Placental epithelial cell (primary cell): ENCODE results near the gene RNF31. TPM values are rescaled to one million over a fixed set of nuclear protein-coding genes. Genes with fewer than 3 reads are reported as not detected.

Experiments used
- small RNA-seq: library from RNA; depleted of rRNA; stranded (forward); fragments of <200 nt; gene quantifications from one replicate; pipeline ENCODE3, GENCODE V24; 2012
- total RNA-seq: library from RNA; depleted of rRNA; stranded (reverse); fragments of >200 nt; gene quantifications from 2 replicates; pipeline ENCODE4 v1.2.3, GENCODE V29; 2012

Gene RNF31
- total RNA-seq, result 75.4 and 87.3 TPM in 2 replicates

GRCh38 chr14:24146978-24147760 lies at the start of gene RNF31:
Gene RNF31, plus strand, starts transcription at chr14:24147498. Its CDS starts 201 bp downstream, at chr14:24147699.

GRCh38 chr14:24114532-24115421 lies 32.5 kb upstream of the RNF31 start, which contains the start of the genes DCAF11 and NRL:
Gene DCAF11, plus strand, starts transcription at chr14:24114777. Its CDS starts 818 bp downstream, at chr14:24115595.
Gene NRL, minus strand, starts transcription at chr14:24114949. Its CDS starts 32,101 bp downstream, at chr14:24082848.

GRCh38 chr14:24130380-24130716 lies 16.9 kb upstream of the RNF31 start, which contains the start of gene FITM1:
Gene FITM1, plus strand, starts transcription at chr14:24130659. Its CDS starts 905 bp downstream, at chr14:24131564.

DNA sequence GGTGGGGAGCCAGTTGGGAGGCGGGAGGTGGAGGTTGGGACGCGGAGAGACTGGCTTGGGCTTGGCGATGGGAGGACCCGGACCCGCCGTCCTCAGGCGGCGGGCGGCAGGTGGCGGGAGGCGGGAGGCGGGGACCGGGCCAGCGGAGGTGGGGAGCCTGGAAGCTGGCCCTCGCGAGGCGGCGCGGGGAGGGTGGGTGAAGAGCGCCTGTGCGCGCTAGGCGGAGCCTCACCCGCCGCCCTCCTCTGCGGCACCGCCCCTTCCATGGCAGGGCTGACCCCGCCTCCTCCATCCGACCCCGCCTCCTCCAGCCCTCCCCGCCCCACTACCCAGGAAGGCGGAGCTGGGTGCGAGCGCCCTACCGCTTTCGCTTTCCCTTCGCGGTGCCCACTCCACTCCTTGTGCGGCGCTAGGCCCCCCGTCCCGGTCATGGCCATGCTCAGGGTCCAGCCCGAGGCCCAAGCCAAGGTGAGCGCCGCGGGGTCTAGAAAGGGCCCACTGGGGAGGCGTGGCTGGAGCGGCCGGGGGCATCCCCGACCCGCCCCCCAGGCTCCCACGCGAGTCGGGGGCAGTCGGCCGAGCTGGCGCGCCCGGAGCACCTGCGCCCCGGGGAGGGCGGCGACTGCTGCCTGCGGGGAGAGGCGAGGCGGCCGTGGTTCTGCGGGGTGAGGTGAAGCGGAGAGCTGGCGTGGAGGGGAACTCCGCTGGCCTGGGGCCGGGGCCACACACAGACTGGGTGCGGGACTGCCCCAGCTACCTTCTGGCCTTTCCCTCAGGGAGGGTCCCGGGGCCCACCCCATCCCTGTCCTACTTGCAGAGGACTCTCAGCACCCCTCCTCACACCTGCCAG lies 11.2 kb upstream of the RNF31 start, which contains the start of gene PSME1:
PSME1 (plus strand) TSS at position 361 of the 850 bp plus-strand sequence; CDS start at position 430, 69 bp downstream.

DNA sequence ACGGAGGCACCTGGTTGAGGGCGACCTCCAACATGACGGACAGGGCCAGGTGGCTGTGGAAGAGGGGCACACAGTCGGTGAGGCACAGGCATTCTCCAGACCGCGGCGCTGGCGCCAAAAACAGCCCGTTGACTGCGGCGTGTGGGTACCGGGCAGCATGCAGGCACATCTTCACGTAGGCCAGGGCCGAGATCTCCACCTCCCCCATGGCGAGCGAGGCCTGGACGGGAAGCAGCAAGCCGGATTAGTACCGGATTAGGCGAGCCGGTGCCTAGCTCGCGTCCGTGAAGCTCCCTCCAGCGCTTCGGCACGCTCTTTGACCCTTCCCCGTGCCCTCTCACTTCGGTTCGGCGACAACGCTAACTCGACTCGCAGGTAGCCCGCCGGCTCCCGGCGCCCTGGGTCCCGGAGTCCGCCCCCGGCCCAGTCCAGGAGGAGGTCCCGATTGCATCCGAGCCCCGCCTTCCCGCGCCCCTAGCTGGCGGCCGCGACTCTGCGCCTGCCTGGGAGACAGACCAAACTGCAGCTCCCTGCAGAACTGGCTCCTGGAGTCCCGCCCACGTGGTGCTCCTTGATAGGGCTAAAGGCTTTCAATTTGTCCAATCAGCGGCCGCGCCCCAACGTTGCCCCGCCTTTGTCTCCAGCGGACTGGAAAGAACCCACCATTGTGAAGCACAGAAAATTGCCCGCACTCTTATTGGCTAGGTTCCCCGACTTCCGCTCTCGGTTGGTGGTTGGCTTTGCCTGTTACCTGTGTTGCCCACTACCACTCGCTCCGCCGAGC lies 6.0 kb upstream of the RNF31 start, which contains the start of gene EMC9:
EMC9 (minus strand) TSS at position 495 of the 784 bp plus-strand sequence; CDS start at position 208, 287 bp downstream.

DNA sequence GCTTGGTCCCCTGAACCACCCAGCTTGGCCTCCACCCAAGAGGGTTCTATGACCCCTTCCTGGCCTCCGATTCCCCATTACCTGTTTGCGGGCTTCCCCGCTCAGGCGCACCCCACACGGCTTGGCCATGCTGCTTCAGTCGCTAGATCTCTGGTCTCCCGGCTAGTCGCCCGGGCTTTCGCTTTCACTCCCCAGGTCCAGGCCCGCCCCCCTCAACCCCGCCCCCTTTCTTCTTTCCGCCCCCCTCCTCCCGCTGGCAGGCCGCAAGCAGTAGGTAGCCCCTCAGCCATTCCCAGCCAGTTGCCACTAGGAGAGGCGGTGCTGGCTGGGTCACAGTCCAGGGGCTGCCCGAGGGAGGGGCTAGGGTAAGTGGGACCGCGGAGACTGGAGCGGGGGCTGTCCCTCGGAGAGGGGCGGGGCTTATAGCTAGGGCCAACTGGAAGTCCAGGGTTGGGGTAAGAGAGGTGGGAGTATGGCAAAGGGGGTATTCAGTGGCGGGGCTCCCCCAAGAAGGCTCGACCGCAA lies 783 bp upstream of the RNF31 start, which contains the start of gene PSME2:
PSME2 (minus strand) TSS at position 158 of the 525 bp plus-strand sequence; CDS start at position 129, 29 bp downstream.

DNA sequence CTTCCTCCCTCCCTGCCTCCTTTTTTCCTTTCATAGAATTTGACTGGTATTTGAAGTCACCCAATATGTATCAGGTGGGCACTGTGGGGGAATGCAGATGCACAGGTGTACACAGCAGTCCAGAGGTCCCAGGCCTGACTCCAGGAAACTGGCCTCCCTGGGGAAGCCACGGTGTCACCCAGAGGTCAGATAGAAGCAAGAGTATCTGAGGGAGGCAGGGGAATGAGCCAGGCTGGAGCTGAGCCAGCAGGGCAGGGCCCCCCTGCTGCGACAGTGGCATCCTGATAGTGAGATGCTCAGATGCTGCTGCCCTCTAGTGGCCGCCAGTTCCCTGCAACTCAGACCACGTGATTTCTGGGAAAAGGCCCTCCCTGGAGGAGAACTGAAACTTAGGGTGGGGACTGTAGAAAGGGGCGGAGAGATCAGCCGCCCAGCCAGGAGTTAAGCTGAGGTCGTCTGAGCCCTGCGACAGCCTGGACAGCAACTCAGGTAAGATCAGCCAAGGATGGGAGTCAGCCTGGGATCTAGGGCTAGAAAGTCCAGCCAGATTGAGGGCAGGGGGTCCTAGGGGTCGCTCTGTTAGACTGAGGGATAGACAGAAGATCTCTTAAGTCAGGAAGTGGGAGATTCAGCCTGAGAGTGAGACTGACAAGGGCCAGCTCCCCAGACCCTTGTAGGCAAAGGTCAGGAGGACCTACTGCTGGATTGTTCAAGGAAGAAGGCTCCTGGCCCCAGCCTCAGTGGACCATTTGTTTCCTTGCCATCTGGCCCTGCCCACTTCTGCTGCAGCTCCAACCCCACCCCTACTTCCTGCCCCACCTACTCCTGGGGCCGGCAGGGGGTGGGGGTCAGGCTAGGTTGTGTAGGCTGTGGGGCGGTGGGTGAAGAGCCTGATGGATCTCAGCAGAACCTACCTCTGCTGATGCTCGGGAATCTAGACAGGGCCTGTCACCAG lies 13.8 kb downstream of the RNF31 start, which contains the start of gene IRF9:
IRF9 (plus strand) TSS at position 416 of the 955 bp plus-strand sequence. CDS start 880 bp downstream, outside the sequence.

DNA sequence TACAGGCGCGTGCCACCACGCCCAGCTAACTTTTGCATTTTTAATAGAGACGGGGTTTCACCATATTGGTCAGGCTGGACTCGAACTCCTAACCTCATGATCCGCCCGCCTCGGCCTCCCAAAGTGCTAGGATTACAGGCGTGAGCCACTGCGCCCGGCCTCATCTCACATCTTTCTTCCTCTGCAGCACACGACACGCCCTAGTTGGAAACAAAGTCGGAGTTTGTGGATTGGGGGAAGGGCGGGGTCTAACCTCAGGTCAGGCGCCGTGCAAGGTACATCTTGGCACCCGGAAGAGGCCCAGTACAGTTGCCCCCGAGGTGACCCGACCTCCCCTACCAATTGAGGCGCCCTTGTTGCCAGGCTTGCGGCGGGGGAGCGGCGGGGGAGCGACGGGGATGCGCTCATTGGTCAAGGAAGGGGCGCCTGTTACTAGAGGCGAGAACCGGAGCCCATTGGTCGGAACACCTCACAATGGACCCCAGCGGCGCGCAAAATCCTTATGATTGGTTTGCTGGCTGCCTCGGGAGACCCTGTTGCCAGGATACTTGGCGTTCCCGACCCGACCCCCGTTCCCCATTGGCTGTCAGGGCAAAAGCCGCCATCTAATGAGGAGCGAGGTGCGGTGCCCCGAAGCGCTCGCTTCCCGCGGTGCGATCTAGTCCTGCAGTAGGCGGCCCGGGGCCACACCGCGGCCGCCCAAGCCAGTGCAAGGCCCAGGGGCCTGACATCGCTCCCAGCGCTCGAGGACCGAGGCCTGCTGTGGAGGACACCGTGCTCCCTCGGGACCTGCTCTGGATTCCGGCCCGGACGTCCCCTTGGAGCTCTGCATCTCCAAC lies 24.3 kb downstream of the RNF31 start, which contains the start of gene REC8:
REC8 (plus strand) TSS at position 659 of the 839 bp plus-strand sequence. CDS start 473 bp downstream, outside the sequence.

DNA sequence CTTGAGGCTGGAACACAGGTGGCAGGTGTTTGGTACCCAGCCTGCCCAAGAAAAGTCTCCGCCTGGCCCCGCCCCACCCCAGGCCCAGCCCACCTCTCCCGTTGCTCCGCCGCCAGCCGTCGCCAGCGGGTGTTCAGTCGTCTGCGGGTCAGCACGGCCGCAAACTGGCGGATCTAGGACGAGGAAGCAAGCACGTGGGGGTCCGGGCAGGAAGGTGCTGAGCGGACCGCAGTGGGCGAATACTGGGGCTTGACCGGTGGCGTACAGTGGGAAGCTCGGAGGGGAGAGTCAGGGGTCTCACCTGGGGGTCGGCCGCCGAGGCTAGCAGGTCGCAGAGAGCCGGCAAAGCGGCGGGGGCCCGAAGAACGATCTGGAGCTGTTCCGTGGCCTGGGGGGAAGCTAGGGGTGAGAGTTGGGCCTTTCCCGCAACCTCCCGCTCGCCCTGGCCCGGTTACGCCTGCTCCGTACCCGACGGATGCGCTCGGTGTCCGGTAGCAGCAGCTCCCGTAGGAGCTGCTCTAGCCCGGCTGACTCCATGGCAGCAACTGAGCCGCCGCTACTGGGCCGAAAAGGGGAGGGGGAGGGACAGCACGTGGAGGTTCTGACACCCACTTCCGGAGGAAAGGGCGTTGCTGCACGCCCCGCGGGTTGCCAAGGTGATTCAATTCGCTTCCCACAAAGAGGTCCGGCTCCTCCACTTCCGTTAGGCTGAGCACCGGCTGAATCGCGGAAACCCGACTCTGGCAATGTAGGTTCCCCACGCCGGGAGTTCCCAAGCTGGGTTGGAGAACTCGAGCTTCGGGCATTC lies 41.2 kb downstream of the RNF31 start, which contains the start of gene IPO4:
IPO4 (minus strand) TSS at position 566 of the 808 bp plus-strand sequence; CDS start at position 537, 29 bp downstream.

DNA sequence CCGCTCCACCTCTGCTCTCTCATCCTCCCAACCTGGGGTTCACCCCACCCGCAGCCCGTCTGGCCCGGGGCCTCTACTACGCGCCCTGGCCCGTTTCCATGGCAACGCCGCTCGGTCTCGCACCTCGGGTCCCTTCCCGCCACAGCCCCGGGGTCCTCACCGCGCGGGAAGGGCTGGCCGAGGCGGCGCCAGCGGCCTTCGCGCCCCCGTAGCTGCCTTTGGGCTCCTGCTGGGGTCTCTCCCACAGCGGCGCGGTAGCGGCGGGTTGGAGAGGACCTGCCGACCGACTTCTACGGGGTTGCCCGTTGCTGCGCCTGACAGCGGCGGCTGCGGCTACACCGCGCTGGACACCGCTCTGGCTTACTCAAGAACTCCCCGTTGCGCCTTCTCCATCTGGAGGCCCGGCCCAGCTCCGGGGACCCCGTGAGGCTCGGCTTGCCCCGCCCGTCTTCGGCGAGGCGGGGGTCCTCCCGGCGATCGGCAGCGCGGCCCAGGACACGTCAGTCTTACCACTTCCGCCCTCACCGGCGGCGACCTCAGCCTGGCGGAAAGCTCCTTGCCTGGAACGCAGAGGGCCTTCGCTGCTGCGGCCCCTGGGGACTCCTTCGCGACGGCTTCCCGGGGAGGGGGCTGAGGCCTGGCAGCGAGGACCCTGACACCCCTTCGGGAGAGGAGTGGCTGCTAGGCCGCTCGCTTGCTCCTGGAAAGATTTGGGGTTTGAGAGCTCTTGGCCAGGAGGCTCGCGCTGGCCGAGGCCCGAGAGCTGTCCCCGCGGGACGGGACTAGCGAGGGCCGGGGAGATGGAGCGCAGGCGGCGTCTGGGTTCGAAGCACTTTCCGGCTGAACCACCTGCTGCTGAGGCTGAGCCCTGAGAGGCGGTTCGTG lies 48.1 kb downstream of the RNF31 start, which contains the start of gene TM9SF1:
TM9SF1 (minus strand) TSS at position 256 of the 885 bp plus-strand sequence. CDS start 422 bp downstream, outside the sequence.

Small RNAs within 50 kb of the gene (small RNA-seq; reads per million reads assigned to genes)
- gene AL136295.4 (not detected), gene CHMP4A (not detected), gene IPO4 (0.23 reads per million), gene IRF9 (not detected), gene RNA5SP383 (0.17 reads per million)

Other genes starting within 250 kb of the RNF31 start
- gene DHRS4, start 193.7 kb upstream of the RNF31 start, total RNA-seq, result 41.6 and 45.1 TPM in 2 replicates
- 9.4 and 12.6 TPM in 2 replicates for gene DHRS4L2, start 158.6 kb upstream of the RNF31 start, total RNA-seq
- under 0.01 TPM in 2 replicates for gene CARMIL3, start 95.5 kb upstream of the RNF31 start, total RNA-seq
- not detected in 2 replicates for gene CPNE6, start 75.9 kb upstream of the RNF31 start, total RNA-seq
- 20.4 and 23.9 TPM in 2 replicates for gene PCK2, start 53.2 kb upstream of the RNF31 start, total RNA-seq
- gene DCAF11, start 32.7 kb upstream of the RNF31 start, total RNA-seq, result 88.3 and 88.7 TPM in 2 replicates
- 1.6 and 2.0 TPM in 2 replicates for gene NRL, start 32.5 kb upstream of the RNF31 start, total RNA-seq
- gene FITM1, start 16.8 kb upstream of the RNF31 start, total RNA-seq, result 0.39 and 1.7 TPM in 2 replicates
- gene PSME1, start 11.3 kb upstream of the RNF31 start, total RNA-seq, result 22.4 and 72.6 TPM in 2 replicates
- gene EMC9, start 5.9 kb upstream of the RNF31 start, total RNA-seq, result 11.4 and 13.6 TPM in 2 replicates
- 32.6 and 48.4 TPM in 2 replicates for gene PSME2, start 888 bp upstream of the RNF31 start, total RNA-seq
- 42.4 and 46.6 TPM in 2 replicates for gene IRF9, start 13.8 kb downstream of the RNF31 start, total RNA-seq
- gene REC8, start 24.6 kb downstream of the RNF31 start, total RNA-seq, result 14.2 and 15.7 TPM in 2 replicates
- 20.4 and 36.2 TPM in 2 replicates for gene IPO4, start 41.3 kb downstream of the RNF31 start, total RNA-seq
- gene TM9SF1, start 47.9 kb downstream of the RNF31 start, total RNA-seq, result 73.8 and 74.5 TPM in 2 replicates
- 0.54 TPM in 1 of 2 replicates, not detected in the other for gene TSSK4, start 58.2 kb downstream of the RNF31 start, total RNA-seq
- 20.5 and 22.0 TPM in 2 replicates for gene CHMP4A, start 66.0 kb downstream of the RNF31 start, total RNA-seq
- 15.3 and 15.6 TPM in 2 replicates for gene MDP1, start 68.6 kb downstream of the RNF31 start, total RNA-seq
- 99.8 and 112 TPM in 2 replicates for gene NEDD8, start 84.9 kb downstream of the RNF31 start, total RNA-seq
- gene GMPR2, start 85.4 kb downstream of the RNF31 start, total RNA-seq, result 79.6 and 117 TPM in 2 replicates
- gene TINF2, start 95.1 kb downstream of the RNF31 start, total RNA-seq, result 57.4 and 70.3 TPM in 2 replicates
- 33.4 and 35.4 TPM in 2 replicates for gene TGM1, start 115.7 kb downstream of the RNF31 start, total RNA-seq
- 51.1 and 51.4 TPM in 2 replicates for gene RABGGTA, start 124.1 kb downstream of the RNF31 start, total RNA-seq
- 27.1 and 27.9 TPM in 2 replicates for gene DHRS1, start 152.3 kb downstream of the RNF31 start, total RNA-seq
- 20.4 and 30.3 TPM in 2 replicates for gene NOP9, start 152.4 kb downstream of the RNF31 start, total RNA-seq
- 9.0 and 11.0 TPM in 2 replicates for gene CIDEB, start 160.5 kb downstream of the RNF31 start, total RNA-seq
- gene LTB4R2, start 162.6 kb downstream of the RNF31 start, total RNA-seq, result 6.3 and 6.8 TPM in 2 replicates
- 2.4 and 3.1 TPM in 2 replicates for gene LTB4R, start 164.0 kb downstream of the RNF31 start, total RNA-seq
- 2.0 and 2.7 TPM in 2 replicates for gene ADCY4, start 187.6 kb downstream of the RNF31 start, total RNA-seq
- 7.5 and 13.0 TPM in 2 replicates for gene RIPK3, start 192.5 kb downstream of the RNF31 start, total RNA-seq
- 41.8 and 59.3 TPM in 2 replicates for gene NFATC4, start 220.7 kb downstream of the RNF31 start, total RNA-seq